DOHH2 (cell line): ENCODE results near the gene LUZP1.

Source experiments
- EZH2phosphoT487 ChIP-seq: fragments of 200-600 bp; sonication (generic); IDR thresholded peaks from 2 replicates; pipeline ENCODE4 v1.6.1; 2017; ENCODE audit warnings: borderline replicate concordance, mild to moderate bottlenecking, antibody characterized with exemption, low read length, moderate library complexity, mixed read lengths
- TF ChIP-seq, protein P1 (sequence below): fragments of 200-600 bp; sonication (generic); IDR thresholded peaks from one replicate; pipeline ENCODE4 v1.5.1; 2014; ENCODE audit warnings: antibody characterized with exemption, mild to moderate bottlenecking, low read depth, low read length; ENCODE audit not compliant: poor library complexity, severe bottlenecking

DNA sequence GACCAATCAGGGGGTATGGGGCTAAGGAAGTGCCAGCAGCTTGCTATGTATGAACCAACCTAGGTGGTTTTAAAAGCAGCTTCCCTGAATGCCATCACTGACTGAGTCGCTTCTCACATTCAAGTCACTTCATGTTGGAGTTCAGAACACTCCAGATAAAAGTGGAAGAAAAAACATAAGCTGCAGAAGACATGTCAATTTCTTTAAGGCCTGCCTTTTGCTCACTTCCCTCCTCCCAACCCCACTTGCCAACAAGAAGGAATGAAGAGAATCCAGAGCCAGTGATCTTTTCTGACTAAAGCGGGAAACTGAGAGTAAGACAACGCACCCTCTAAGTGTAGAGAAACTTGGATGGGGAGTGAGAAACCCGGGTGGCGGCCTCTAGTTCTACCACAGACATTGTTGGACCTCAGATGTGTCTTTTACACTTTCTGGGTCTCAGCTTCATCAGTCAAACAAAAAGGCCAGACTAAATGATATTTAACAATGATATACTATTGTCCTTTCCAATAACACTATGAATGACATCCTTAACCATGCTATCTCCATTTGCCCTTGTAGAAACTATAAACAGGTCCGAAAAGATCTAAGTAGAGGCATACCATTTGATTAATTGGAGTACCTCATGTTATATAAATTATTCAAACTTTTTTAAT, 54.1 kb downstream of the LUZP1 start:
- TF ChIP-seq, protein P1, sequence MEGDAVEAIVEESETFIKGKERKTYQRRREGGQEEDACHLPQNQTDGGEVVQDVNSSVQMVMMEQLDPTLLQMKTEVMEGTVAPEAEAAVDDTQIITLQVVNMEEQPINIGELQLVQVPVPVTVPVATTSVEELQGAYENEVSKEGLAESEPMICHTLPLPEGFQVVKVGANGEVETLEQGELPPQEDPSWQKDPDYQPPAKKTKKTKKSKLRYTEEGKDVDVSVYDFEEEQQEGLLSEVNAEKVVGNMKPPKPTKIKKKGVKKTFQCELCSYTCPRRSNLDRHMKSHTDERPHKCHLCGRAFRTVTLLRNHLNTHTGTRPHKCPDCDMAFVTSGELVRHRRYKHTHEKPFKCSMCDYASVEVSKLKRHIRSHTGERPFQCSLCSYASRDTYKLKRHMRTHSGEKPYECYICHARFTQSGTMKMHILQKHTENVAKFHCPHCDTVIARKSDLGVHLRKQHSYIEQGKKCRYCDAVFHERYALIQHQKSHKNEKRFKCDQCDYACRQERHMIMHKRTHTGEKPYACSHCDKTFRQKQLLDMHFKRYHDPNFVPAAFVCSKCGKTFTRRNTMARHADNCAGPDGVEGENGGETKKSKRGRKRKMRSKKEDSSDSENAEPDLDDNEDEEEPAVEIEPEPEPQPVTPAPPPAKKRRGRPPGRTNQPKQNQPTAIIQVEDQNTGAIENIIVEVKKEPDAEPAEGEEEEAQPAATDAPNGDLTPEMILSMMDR: no peak
- TF ChIP-seq EZH2phosphoT487: no peak
